OCI-LY1 (cell line): ENCODE data around the gene CEP97.

Source experiments
- CTCF ChIP-seq: fragments of 200-600 bp; sonication (generic), shearing (Covaris generic); IDR thresholded peaks from 2 replicates; pipeline ENCODE4 v1.5.1; 2017; ENCODE audit warnings: mild to moderate bottlenecking, antibody characterized with exemption, low read length, moderate library complexity, mixed read lengths
- EZH2 ChIP-seq: fragments of 200-600 bp; sonication (generic), shearing (Covaris generic); IDR thresholded peaks from 2 replicates; pipeline ENCODE4 v1.8.0; 2017; ENCODE audit warnings: borderline replicate concordance, mixed run types, mild to moderate bottlenecking, antibody characterized with exemption, low read length, moderate library complexity, mixed read lengths

- TF ChIP-seq CTCF (no peak), EZH2 (no peak)
Measured at GRCh38 chr3:101703169-101703568, 21.2 kb upstream of the CEP97 start.
